BLaER1 treated with 17β-estradiol and CSF1 and Interleukin-3, amounts not matched to agents 10 nM and 100 nM (cell line): ENCODE measurements around the gene RNF128.
"Not testable (repeated sequence)": the region's sequence is repeated elsewhere in the genome, so short reads cannot be mapped to it uniquely, and the experiment has no call there.

Source experiments
- H3K27ac ChIP-seq, 11 experiments: shearing (Covaris generic); formaldehyde crosslinking; 2 replicates each; pipeline ENCODE4 v1.8.1; 2022
- H3K27me3 ChIP-seq, 11 experiments: shearing (Covaris generic); formaldehyde crosslinking; 2 replicates each; pipeline ENCODE4 v1.8.1; 2022
- H3K36me3 ChIP-seq, 11 experiments: shearing (Covaris generic); formaldehyde crosslinking; 2 replicates each; pipeline ENCODE4 v1.8.1; 2022
- H3K4me1 ChIP-seq, 10 experiments: shearing (Covaris generic); formaldehyde crosslinking; 2 replicates each; pipeline ENCODE4 v1.8.1; 2022
- H3K4me2 ChIP-seq, 11 experiments: shearing (Covaris generic); formaldehyde crosslinking; 2 replicates each; pipeline ENCODE4 v1.8.1; 2022
- H3K4me3 ChIP-seq, 10 experiments: shearing (Covaris generic); formaldehyde crosslinking; 2 replicates each; pipeline ENCODE4 v1.8.1; 2022
- H3K9ac ChIP-seq, 11 experiments: shearing (Covaris generic); formaldehyde crosslinking; 2 replicates each; pipeline ENCODE4 v1.8.1; 2022
- H3K9me3 ChIP-seq, 11 experiments: shearing (Covaris generic); formaldehyde crosslinking; replicated peaks in 1 of 11; 2 replicates each; pipeline ENCODE4 v1.8.1; 2022
- H4K20me1 ChIP-seq, 11 experiments: shearing (Covaris generic); formaldehyde crosslinking; 2 replicates each; pipeline ENCODE4 v1.8.1; 2022
- Cebpa-rat ChIP-seq, 11 experiments: shearing (Covaris generic); IDR thresholded peaks; 2 replicates each; pipeline ENCODE4 v1.8.1; 2022

Gene RNF128

GRCh38 chrX:106731590-106731989 is 5.1 kb downstream of the RNF128 start:
- no peaks in the 10 kb centered on the region for H4K20me1 ChIP-seq
- no peak overlapping the region for H3K4me3 ChIP-seq
- H3K9ac ChIP-seq: no peak overlapping the region
- H3K27me3 ChIP-seq: peaks cover 78 to 100% (median 96%) of the 10 kb centered on the region in 11 experiments
- no peak overlapping the region for H3K27ac ChIP-seq
- no peak overlapping the region for H3K4me2 ChIP-seq
- TF ChIP-seq Cebpa-rat (IDR thresholded peaks at IDR 0.05): no peak
- H3K9me3 ChIP-seq: peaks cover 5 to 10% (median 7%) of the 10 kb centered on the region in 11 experiments; a peak in 17 of 22 replicates
- no peaks in the 10 kb centered on the region for H3K4me1 ChIP-seq
- no peaks in the 10 kb centered on the region for H3K36me3 ChIP-seq

GRCh38 chrX:106734827-106735226 is 8.3 kb downstream of the RNF128 start:
- Histone ChIP-seq H3K4me3 (no peak overlapping the region), H3K9ac (no peak overlapping the region), H3K4me2 (no peak overlapping the region), H3K36me3 (no peaks in the 10 kb centered on the region), H3K4me1 (no peaks in the 10 kb centered on the region), H3K9me3 (no peaks in the 10 kb centered on the region), H3K27me3 (peaks cover 61 to 100% (median 92%) of the 10 kb centered on the region in 11 experiments), H3K27ac (no peak overlapping the region), H4K20me1 (no peaks in the 10 kb centered on the region)
- TF ChIP-seq Cebpa-rat (IDR thresholded peaks at IDR 0.05): no peak

GRCh38 chrX:106740193-106740780 is 13.8 kb downstream of the RNF128 start:
- H4K20me1 ChIP-seq: no peaks in the 10 kb centered on the region
- no peak overlapping the region for H3K27ac ChIP-seq
- no peak overlapping the region for H3K4me2 ChIP-seq
- H3K9ac ChIP-seq: no peak overlapping the region
- H3K27me3 ChIP-seq: peaks cover 22 to 84% (median 67%) of the 10 kb centered on the region in 11 experiments; a peak in 21 of 22 replicates
- no peak for TF ChIP-seq Cebpa-rat (IDR thresholded peaks at IDR 0.05)
- no peaks in the 10 kb centered on the region for H3K36me3 ChIP-seq
- no peaks in the 10 kb centered on the region for H3K4me1 ChIP-seq
- no peaks in the 10 kb centered on the region for H3K9me3 ChIP-seq
- no peak overlapping the region for H3K4me3 ChIP-seq

GRCh38 chrX:106742193-106742592 is 15.7 kb downstream of the RNF128 start:
- no peak overlapping the region for H3K4me2 ChIP-seq
- no peaks in the 10 kb centered on the region for H3K9me3 ChIP-seq
- H3K4me3 ChIP-seq: no peak overlapping the region
- no peaks in the 10 kb centered on the region for H3K4me1 ChIP-seq
- no peak overlapping the region for H3K27ac ChIP-seq
- H4K20me1 ChIP-seq: no peaks in the 10 kb centered on the region
- no peak overlapping the region for H3K9ac ChIP-seq
- H3K36me3 ChIP-seq: no peaks in the 10 kb centered on the region
- H3K27me3 ChIP-seq: peaks cover 15 to 82% (median 62%) of the 10 kb centered on the region in 11 experiments; a peak in 21 of 22 replicates
- TF ChIP-seq Cebpa-rat (IDR thresholded peaks at IDR 0.05): no peak

GRCh38 chrX:106742805-106743204 is 16.3 kb downstream of the RNF128 start:
- no peaks in the 10 kb centered on the region for H4K20me1 ChIP-seq
- TF ChIP-seq Cebpa-rat (IDR thresholded peaks at IDR 0.05): no peak
- H3K36me3 ChIP-seq: no peaks in the 10 kb centered on the region
- no peak overlapping the region for H3K4me3 ChIP-seq
- H3K4me2 ChIP-seq: no peak overlapping the region
- no peaks in the 10 kb centered on the region for H3K4me1 ChIP-seq
- H3K9me3 ChIP-seq: peaks cover 0 to 2% (median 0%) of the 10 kb centered on the region in 11 experiments; a peak in 2 of 22 replicates
- H3K9ac ChIP-seq: no peak overlapping the region
- peaks cover 12 to 82% (median 65%) of the 10 kb centered on the region in 11 experiments; a peak in 21 of 22 replicates for H3K27me3 ChIP-seq
- H3K27ac ChIP-seq: no peak overlapping the region

GRCh38 chrX:106748377-106748776 is 21.9 kb downstream of the RNF128 start:
- Histone ChIP-seq H3K4me3 (no peak overlapping the region), H3K27ac (no peak overlapping the region), H3K4me1 (no peaks in the 10 kb centered on the region), H4K20me1 (no peaks in the 10 kb centered on the region), H3K4me2 (no peak overlapping the region), H3K9me3 (peaks cover 0 to 11% (median 6%) of the 10 kb centered on the region in 11 experiments; a peak in 16 of 22 replicates), H3K27me3 (peaks cover 39 to 85% (median 72%) of the 10 kb centered on the region in 11 experiments), H3K36me3 (no peaks in the 10 kb centered on the region), H3K9ac (no peak overlapping the region)
- no peak for TF ChIP-seq Cebpa-rat (IDR thresholded peaks at IDR 0.05)

GRCh38 chrX:106751407-106751806 is 24.9 kb downstream of the RNF128 start:
- H3K36me3 ChIP-seq: no peaks in the 10 kb centered on the region
- no peak overlapping the region for H3K9ac ChIP-seq
- H3K4me1 ChIP-seq: no peaks in the 10 kb centered on the region
- peaks cover 0 to 11% (median 6%) of the 10 kb centered on the region in 11 experiments; a peak in 16 of 22 replicates for H3K9me3 ChIP-seq
- TF ChIP-seq Cebpa-rat (IDR thresholded peaks at IDR 0.05): no peak
- H3K4me2 ChIP-seq: no peak overlapping the region
- no peak overlapping the region for H3K4me3 ChIP-seq
- H3K27me3 ChIP-seq: peaks cover 44 to 83% (median 76%) of the 10 kb centered on the region in 11 experiments
- H3K27ac ChIP-seq: no peak overlapping the region
- no peaks in the 10 kb centered on the region for H4K20me1 ChIP-seq

- H3K9me3 ChIP-seq: peaks cover 0 to 11% (median 6%) of the 10 kb centered on the region in 11 experiments; a peak in 16 of 22 replicates
- H3K4me2 ChIP-seq: no peak overlapping the region
Measured at GRCh38 chrX:106752101-106752678, 25.7 kb downstream of the RNF128 start.

GRCh38 chrX:106769288-106769687 is 42.8 kb downstream of the RNF128 start:
- not testable (repeated sequence) for H3K4me3 ChIP-seq, H3K36me3 ChIP-seq, H3K27ac ChIP-seq, H3K4me1 ChIP-seq, H4K20me1 ChIP-seq, H3K9ac ChIP-seq, H3K4me2 ChIP-seq, H3K9me3 ChIP-seq
- peaks cover 16 to 60% (median 38%) of the 10 kb centered on the region in 11 experiments for H3K27me3 ChIP-seq

More at GRCh38 chrX:106752101-106752678, 25.7 kb downstream of the RNF128 start:
- Histone ChIP-seq H3K4me3 (no peak overlapping the region), H3K36me3 (no peaks in the 10 kb centered on the region), H4K20me1 (no peaks in the 10 kb centered on the region), H3K27ac (no peak overlapping the region), H3K4me1 (no peaks in the 10 kb centered on the region), H3K27me3 (peaks cover 44 to 76% (median 72%) of the 10 kb centered on the region in 11 experiments), H3K9ac (no peak overlapping the region)
- TF ChIP-seq Cebpa-rat (IDR thresholded peaks at IDR 0.05): no peak

- Histone ChIP-seq H3K9ac (no peak overlapping the region), H3K36me3 (no peaks in the 10 kb centered on the region), H3K27me3 (peaks cover 39 to 98% (median 76%) of the 10 kb centered on the region in 11 experiments), H3K4me2 (no peak overlapping the region), H3K4me1 (no peaks in the 10 kb centered on the region), H3K4me3 (no peak overlapping the region), H3K9me3 (no peaks in the 10 kb centered on the region), H3K27ac (no peak overlapping the region), H4K20me1 (no peaks in the 10 kb centered on the region)
- TF ChIP-seq Cebpa-rat (IDR thresholded peaks at IDR 0.05): no peak
Measured at GRCh38 chrX:106774981-106775380, 48.5 kb downstream of the RNF128 start.
